Right atrium auricular region (tissue), 2 donors: ENCODE results near the gene CEACAM6. TPM values are rescaled to one million over a fixed set of nuclear protein-coding genes. Genes with fewer than 3 reads are reported as not detected.

Experiments used
- total RNA-seq, 2 donors: library from RNA; depleted of rRNA; stranded (reverse); fragments of >200 nt; gene quantifications; one replicate each; pipeline ENCODE4 v1.1.0, GENCODE V29; 2016

CEACAM6 gene
- total RNA-seq, 2 donors from 2014 or later = not detected

Other genes starting within 250 kb of the CEACAM6 start
- gene CEACAM21, start 179.4 kb upstream of the CEACAM6 start, total RNA-seq = 1 to 10 TPM in 1 of 2 donors, not detected in 1; 1.3 TPM
- gene CEACAM4, start 128.5 kb upstream of the CEACAM6 start, total RNA-seq = under 1 TPM in 1 of 2 donors, not detected in 1; 0.67 TPM
- not detected for gene CEACAM7, start 67.3 kb upstream of the CEACAM6 start, total RNA-seq
- gene CEACAM5, start 46.9 kb upstream of the CEACAM6 start, total RNA-seq = not detected
- gene CEACAM3, start 41.1 kb downstream of the CEACAM6 start, total RNA-seq = not detected
- not detected for gene LYPD4, start 89.2 kb downstream of the CEACAM6 start, total RNA-seq
- gene DMRTC2, start 89.5 kb downstream of the CEACAM6 start, total RNA-seq = not detected
- gene RPS19, start 104.7 kb downstream of the CEACAM6 start, total RNA-seq = 100 to 1,000 TPM; 108 to 415 TPM
- 1 to 10 TPM in 1 of 2 donors, not detected in 1; 1.1 TPM for gene CD79A, start 121.7 kb downstream of the CEACAM6 start, total RNA-seq
- 10 to 100 TPM; 27.3 to 45.8 TPM for gene ARHGEF1, start 127.7 kb downstream of the CEACAM6 start, total RNA-seq
- not detected for gene ERFL, start 172.9 kb downstream of the CEACAM6 start, total RNA-seq
- 100 to 1,000 TPM; 123 to 167 TPM for gene RABAC1, start 203.8 kb downstream of the CEACAM6 start, total RNA-seq
- gene ATP1A3, start 238.7 kb downstream of the CEACAM6 start, total RNA-seq = 100 to 1,000 TPM in 1 of 2 donors, 10 to 100 TPM in 1; 81.4 to 223 TPM